CD4-positive, alpha-beta T cell treated with Interleukin-2 at 100 ng/mL for 4 hours (primary cell): ENCODE data around the gene KCTD3.

Experiments
- DNase-seq: peaks from one replicate; pipeline ENCODE4 v3.0.0-alpha.2; 2020; ENCODE audit warnings: low spot score

KCTD3 gene

GRCh38 chr1:215660259-215660658 is 93.2 kb downstream of the KCTD3 start:
- DNase-seq, result no peak

GRCh38 chr1:215661033-215661432 is 93.9 kb downstream of the KCTD3 start:
- DNase-seq, result no peak

GRCh38 chr1:215665215-215665614 is 98.1 kb downstream of the KCTD3 start:
- DNase-seq, result no peak

- DNase-seq, result no peak
Measured at GRCh38 chr1:215667761-215668160, 100.7 kb downstream of the KCTD3 start.

- no peak for DNase-seq
Measured at GRCh38 chr1:215669806-215670491, 102.8 kb downstream of the KCTD3 start.
